Measurements from ENCODE around the gene RHOD. TPM values are rescaled to one million over a fixed set of nuclear protein-coding genes. Genes with fewer than 3 reads are reported as not detected.

The RHOD gene
- total RNA-seq, 1 donor from 2014 or later, result 29.8 TPM

DNA sequence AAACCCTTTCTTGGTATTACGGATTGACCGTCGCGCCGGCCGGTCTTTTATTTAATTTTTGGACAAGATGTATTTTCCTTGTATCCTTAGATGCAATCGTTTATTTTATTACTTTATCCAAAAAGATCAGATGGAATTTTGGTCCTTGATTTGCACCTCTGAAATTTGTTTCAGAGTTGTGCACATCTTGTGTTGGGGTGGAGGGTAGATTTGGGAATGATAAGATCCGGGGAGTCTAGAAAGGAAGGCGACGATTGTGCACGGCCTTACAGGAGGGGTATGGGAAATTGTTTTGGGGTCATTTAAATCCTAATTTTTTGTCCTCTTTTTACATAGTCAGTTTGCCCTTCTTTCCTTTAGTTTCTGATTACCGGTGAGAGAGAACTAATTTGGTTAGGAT lies 63.8 kb downstream of the RHOD start:
- H2AFZ ChIP-seq (ENCODE audit: low read depth, low read length), result no peak overlapping the region
- no peak for FAIRE-seq

DNA sequence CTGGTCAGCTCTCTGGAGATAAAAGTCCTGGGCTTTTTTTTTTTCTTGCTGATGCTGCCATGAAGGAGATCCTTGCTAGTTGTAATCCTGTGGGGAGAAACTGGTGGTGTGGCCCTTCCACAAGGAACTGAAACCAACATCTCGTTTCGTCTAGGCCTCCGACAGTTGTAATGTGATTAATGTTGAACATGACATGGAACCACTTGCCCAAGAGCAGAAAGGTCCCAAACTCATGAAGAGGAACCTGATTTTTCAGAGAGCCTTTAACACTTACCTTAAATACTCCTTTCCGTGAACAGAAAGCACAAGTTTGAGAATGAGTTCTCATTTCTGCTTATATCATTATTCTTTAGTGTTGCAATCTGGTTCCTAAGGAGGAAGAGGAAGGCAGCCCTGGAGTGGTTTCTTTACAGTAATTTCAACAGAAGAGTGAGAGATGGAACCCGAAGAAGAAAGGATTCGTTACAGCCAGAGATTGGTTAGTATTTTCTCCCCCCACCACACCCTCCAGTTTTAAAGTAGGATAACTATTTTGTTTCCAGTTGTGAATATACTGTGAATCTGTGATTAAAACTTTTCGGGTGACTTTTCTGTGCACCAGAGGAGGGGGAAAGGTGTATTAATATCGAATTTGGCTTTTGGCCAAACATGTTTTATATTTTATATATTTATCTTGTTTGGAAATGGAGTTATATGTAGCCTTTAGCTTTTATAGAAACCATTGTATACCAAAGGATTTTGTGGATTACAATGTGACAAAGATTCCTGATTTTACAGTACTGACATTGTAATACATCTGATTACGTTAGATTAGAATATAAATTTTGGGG lies 64.4 kb downstream of the RHOD start:
- Histone ChIP-seq H3K4me1 (ENCODE audit: insufficient read depth, low read length) (peaks cover 5% of the 10 kb centered on the region), H3K79me2 (ENCODE audit: insufficient read depth, low read length) (peaks cover 69% of the 10 kb centered on the region), H2AFZ (ENCODE audit: low read depth, low read length) (no peak overlapping the region), H3K4me3 (ENCODE audit: insufficient read depth, low read depth, low read length) (peak overlapping the region; percentile 99), H3K27ac (ENCODE audit: low read depth, low read length) (peak overlapping the region; percentile 83), H3K9me3 (ENCODE audit: insufficient read depth, low read depth, low read length) (no peaks in the 10 kb centered on the region), H3K27me3 (ENCODE audit: insufficient read depth, low read length) (no peaks in the 10 kb centered on the region), H3K4me2 (ENCODE audit: low read length) (peak overlapping the region; percentile 87), H3K36me3 (ENCODE audit: insufficient read depth, low read length) (no peaks in the 10 kb centered on the region), H4K20me1 (ENCODE audit: insufficient read depth, low read length) (peaks cover 56% of the 10 kb centered on the region), H3K9ac (ENCODE audit: low read length) (peak overlapping the region; percentile 95)
- no peaks in the 10 kb centered on the region for H3K27me3 Mint-ChIP-seq (ENCODE audit: low read depth, unreplicated experiment)
- H3K9me3 Mint-ChIP-seq (ENCODE audit: unreplicated experiment), result no peaks in the 10 kb centered on the region
- peak overlapping the region; percentile 97 for H3K27ac Mint-ChIP-seq (ENCODE audit: unreplicated experiment)
- peaks cover 8% of the 10 kb centered on the region for H3K4me1 Mint-ChIP-seq (ENCODE audit: low read depth, unreplicated experiment)
- peak overlapping the region; percentile 96 for H3K4me3 Mint-ChIP-seq (ENCODE audit: unreplicated experiment)
- TF ChIP-seq EZH2 (IDR thresholded peaks at IDR 0.05; ENCODE audit: insufficient read depth, low read length), result no peak
- TF ChIP-seq, protein P1, sequence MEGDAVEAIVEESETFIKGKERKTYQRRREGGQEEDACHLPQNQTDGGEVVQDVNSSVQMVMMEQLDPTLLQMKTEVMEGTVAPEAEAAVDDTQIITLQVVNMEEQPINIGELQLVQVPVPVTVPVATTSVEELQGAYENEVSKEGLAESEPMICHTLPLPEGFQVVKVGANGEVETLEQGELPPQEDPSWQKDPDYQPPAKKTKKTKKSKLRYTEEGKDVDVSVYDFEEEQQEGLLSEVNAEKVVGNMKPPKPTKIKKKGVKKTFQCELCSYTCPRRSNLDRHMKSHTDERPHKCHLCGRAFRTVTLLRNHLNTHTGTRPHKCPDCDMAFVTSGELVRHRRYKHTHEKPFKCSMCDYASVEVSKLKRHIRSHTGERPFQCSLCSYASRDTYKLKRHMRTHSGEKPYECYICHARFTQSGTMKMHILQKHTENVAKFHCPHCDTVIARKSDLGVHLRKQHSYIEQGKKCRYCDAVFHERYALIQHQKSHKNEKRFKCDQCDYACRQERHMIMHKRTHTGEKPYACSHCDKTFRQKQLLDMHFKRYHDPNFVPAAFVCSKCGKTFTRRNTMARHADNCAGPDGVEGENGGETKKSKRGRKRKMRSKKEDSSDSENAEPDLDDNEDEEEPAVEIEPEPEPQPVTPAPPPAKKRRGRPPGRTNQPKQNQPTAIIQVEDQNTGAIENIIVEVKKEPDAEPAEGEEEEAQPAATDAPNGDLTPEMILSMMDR (IDR thresholded peaks at IDR 0.05; ENCODE audit: insufficient read depth, low read depth, low read length), result no peak
- no peak for FAIRE-seq
- peaks cover 2% of the 10 kb centered on the region for H3K36me3 Mint-ChIP-seq (ENCODE audit: low read depth, unreplicated experiment)
- peak; percentile 27 for DNase-seq (ENCODE audit: low read depth)

More for the DNA sequence above, 63.8 kb downstream of the RHOD start:
- no peaks in the 10 kb centered on the region for H3K27me3 ChIP-seq (ENCODE audit: insufficient read depth, low read length)
- H3K4me1 Mint-ChIP-seq (ENCODE audit: low read depth, unreplicated experiment), result peaks cover 8% of the 10 kb centered on the region
- peaks cover 63% of the 10 kb centered on the region for H3K79me2 ChIP-seq (ENCODE audit: insufficient read depth, low read length)
- H4K20me1 ChIP-seq (ENCODE audit: insufficient read depth, low read length), result peaks cover 53% of the 10 kb centered on the region
- H3K9me3 ChIP-seq (ENCODE audit: insufficient read depth, low read depth, low read length), result no peaks in the 10 kb centered on the region
- peak overlapping the region; percentile 83 for H3K27ac ChIP-seq (ENCODE audit: low read depth, low read length)
- TF ChIP-seq, protein P1 (IDR thresholded peaks at IDR 0.05; ENCODE audit: insufficient read depth, low read depth, low read length), result no peak
- TF ChIP-seq EZH2 (IDR thresholded peaks at IDR 0.05; ENCODE audit: insufficient read depth, low read length), result no peak
- H3K9ac ChIP-seq (ENCODE audit: low read length), result peak overlapping the region; percentile 95
- peak overlapping the region; percentile 87 for H3K4me2 ChIP-seq (ENCODE audit: low read length)
- H3K27ac Mint-ChIP-seq (ENCODE audit: unreplicated experiment), result peak overlapping the region; percentile 97
- peaks cover 2% of the 10 kb centered on the region for H3K36me3 Mint-ChIP-seq (ENCODE audit: low read depth, unreplicated experiment)
- H3K4me3 Mint-ChIP-seq (ENCODE audit: unreplicated experiment), result peak overlapping the region; percentile 96
- peak overlapping the region; percentile 99 for H3K4me3 ChIP-seq (ENCODE audit: insufficient read depth, low read depth, low read length)
- H3K27me3 Mint-ChIP-seq (ENCODE audit: low read depth, unreplicated experiment), result no peaks in the 10 kb centered on the region
- H3K4me1 ChIP-seq (ENCODE audit: insufficient read depth, low read length), result peaks cover 5% of the 10 kb centered on the region
- no peak for DNase-seq (ENCODE audit: low read depth)
- no peaks in the 10 kb centered on the region for H3K36me3 ChIP-seq (ENCODE audit: insufficient read depth, low read length)
- H3K9me3 Mint-ChIP-seq (ENCODE audit: unreplicated experiment), result no peaks in the 10 kb centered on the region

Small RNAs within 50 kb of the gene (microRNA-seq; reads per million reads assigned to microRNA genes)
- gene MIR6860, result not detected

Other genes with a start within 250 kb of the RHOD start
- gene RCE1, start 213.4 kb upstream of the RHOD start, total RNA-seq, result 19.3 and 19.8 TPM in 2 replicates
- 33.7 and 35.7 TPM in 2 replicates for gene LRFN4, start 199.8 kb upstream of the RHOD start, total RNA-seq
- 10.5 and 13.3 TPM in 2 replicates for gene PC, start 98.5 kb upstream of the RHOD start, total RNA-seq
- gene C11orf86, start 81.5 kb upstream of the RHOD start, total RNA-seq, result not detected in 2 replicates
- gene SYT12, start 33.7 kb upstream of the RHOD start, total RNA-seq, result 0.34 and 0.62 TPM in 2 replicates
- gene KDM2A, start 62.4 kb downstream of the RHOD start, total RNA-seq, result 65.2 and 70.4 TPM in 2 replicates
- gene GRK2, start 209.6 kb downstream of the RHOD start, total RNA-seq, result 27.2 and 34.0 TPM in 2 replicates
- 39.4 and 40.8 TPM in 2 replicates for gene ANKRD13D, start 232.5 kb downstream of the RHOD start, total RNA-seq
- 19.1 and 20.1 TPM in 2 replicates for gene SSH3, start 246.7 kb downstream of the RHOD start, total RNA-seq

Measured in astrocyte (in vitro differentiated cells and primary cell).